ENCODE results near the gene RHEBL1. TPM values are rescaled to one million over a fixed set of nuclear protein-coding genes. Genes with fewer than 3 reads are reported as not detected.

RHEBL1 gene
- total and polyA plus RNA-seq, 9 donors, result 0.18 to 1.2 (median 0.45) TPM; not detected in 2

- intact Hi-C loops (cut with DNase I), result no loop called here
- no peak overlapping the region for H3K4me3 ChIP-seq
- TF ChIP-seq POLR2A (IDR thresholded peaks at IDR 0.05), result no peak
- no peak for TF ChIP-seq EP300 (IDR thresholded peaks at IDR 0.05)
- no peak for TF ChIP-seq CTCF (IDR thresholded peaks at IDR 0.05)
- no peaks in the 10 kb centered on the region for H3K36me3 ChIP-seq
- no peaks in the 10 kb centered on the region for H3K27me3 ChIP-seq
- H3K4me1 ChIP-seq (ENCODE audit: insufficient read depth), result peaks cover 6% of the 10 kb centered on the region
- no peak overlapping the region for H3K27ac ChIP-seq
- H3K9me3 ChIP-seq, result no peaks in the 10 kb centered on the region
- WGBS, 3 donors, result 88 to 90% (median 89%) methylated on average over 18 of the region's 18 CpGs
- DNase-seq, result no peak
Observed at GRCh38 chr12:49051373-49051764, 18.4 kb downstream of the RHEBL1 start.

- Histone ChIP-seq H3K27me3 (no peaks in the 10 kb centered on the region), H3K36me3 (no peaks in the 10 kb centered on the region), H3K27ac (no peak overlapping the region), H3K4me1 (ENCODE audit: insufficient read depth) (peaks cover 2% of the 10 kb centered on the region), H3K4me3 (no peak overlapping the region), H3K9me3 (no peaks in the 10 kb centered on the region)
- no peak for TF ChIP-seq CTCF (IDR thresholded peaks at IDR 0.05)
- no peak for TF ChIP-seq EP300 (IDR thresholded peaks at IDR 0.05)
- no peak for TF ChIP-seq POLR2A (IDR thresholded peaks at IDR 0.05)
- no peak for DNase-seq
- 80 to 91% (median 81%) methylated on average over 12 to 13 of the region's 13 CpGs for WGBS, 3 donors
- intact Hi-C loops (cut with DNase I), result no loop called here
Observed at GRCh38 chr12:49050507-49051372, 19.0 kb downstream of the RHEBL1 start.

GRCh38 chr12:49049566-49050224 lies 20.1 kb downstream of the RHEBL1 start:
- 35 to 44% (median 36%) methylated on average over 20 of the region's 20 CpGs for WGBS, 3 donors
- H3K4me1 ChIP-seq (ENCODE audit: insufficient read depth), result no peaks in the 10 kb centered on the region
- no peak overlapping the region for H3K27ac ChIP-seq
- no peak for TF ChIP-seq EP300 (IDR thresholded peaks at IDR 0.05)
- TF ChIP-seq POLR2A (IDR thresholded peaks at IDR 0.05), result no peak
- TF ChIP-seq CTCF (IDR thresholded peaks at IDR 0.05), result no peak
- H3K27me3 ChIP-seq, result no peaks in the 10 kb centered on the region
- H3K36me3 ChIP-seq, result no peaks in the 10 kb centered on the region
- H3K9me3 ChIP-seq, result no peaks in the 10 kb centered on the region
- intact Hi-C loops (cut with DNase I), result no loop called here
- H3K4me3 ChIP-seq, result no peak overlapping the region
- DNase-seq, result peak in 1 of 5 donors; percentile 42

- 88 to 92% (median 90%) methylated on average over 10 of the region's 10 CpGs for WGBS, 3 donors
- intact Hi-C loops (cut with DNase I), result no loop called here
- TF ChIP-seq POLR2A (IDR thresholded peaks at IDR 0.05), result no peak
- TF ChIP-seq CTCF (IDR thresholded peaks at IDR 0.05), result no peak
- no peak for TF ChIP-seq EP300 (IDR thresholded peaks at IDR 0.05)
- no peaks in the 10 kb centered on the region for H3K4me1 ChIP-seq (ENCODE audit: insufficient read depth)
- H3K4me3 ChIP-seq, result no peak overlapping the region
- no peak for DNase-seq
- no peaks in the 10 kb centered on the region for H3K9me3 ChIP-seq
- H3K27ac ChIP-seq, result no peak overlapping the region
- no peaks in the 10 kb centered on the region for H3K27me3 ChIP-seq
- no peaks in the 10 kb centered on the region for H3K36me3 ChIP-seq
Observed at GRCh38 chr12:49048953-49049352, 20.8 kb downstream of the RHEBL1 start.

Data from ovary (tissue), 9 donors.